ENCODE measurements around the gene EMCN. TPM values are rescaled to one million over a fixed set of nuclear protein-coding genes. Genes with fewer than 3 reads are reported as not detected.
A peak's percentile ranks its signal among the peaks of the same experiment; 100 is the strongest.

The EMCN gene
- total RNA-seq, 1 donor from 2014 or later = not detected

- DNase-seq (ENCODE audit: low read depth) (peak; percentile 76), FAIRE-seq (no peak)
- Histone ChIP-seq H3K4me2 (ENCODE audit: low read length) (peak overlapping the region; percentile 54), H3K9me3 (ENCODE audit: insufficient read depth, low read depth, low read length) (no peaks in the 10 kb centered on the region), H2AFZ (ENCODE audit: low read depth, low read length) (no peak overlapping the region), H3K27me3 (ENCODE audit: insufficient read depth, low read length) (no peaks in the 10 kb centered on the region), H4K20me1 (ENCODE audit: insufficient read depth, low read length) (no peaks in the 10 kb centered on the region), H3K36me3 (ENCODE audit: insufficient read depth, low read length) (no peaks in the 10 kb centered on the region), H3K4me3 (ENCODE audit: insufficient read depth, low read depth, low read length) (no peak overlapping the region), H3K79me2 (ENCODE audit: insufficient read depth, low read length) (no peaks in the 10 kb centered on the region), H3K9ac (ENCODE audit: low read length) (no peak overlapping the region), H3K27ac (ENCODE audit: low read depth, low read length) (peak overlapping the region; percentile 48), H3K4me1 (ENCODE audit: insufficient read depth, low read length) (peaks cover 7% of the 10 kb centered on the region)
- Mint-ChIP-seq H3K4me1 (ENCODE audit: low read depth, unreplicated experiment) (peaks cover 4% of the 10 kb centered on the region), H3K27ac (ENCODE audit: unreplicated experiment) (peak overlapping the region; percentile 75), H3K9me3 (ENCODE audit: unreplicated experiment) (peaks cover 5% of the 10 kb centered on the region), H3K36me3 (ENCODE audit: low read depth, unreplicated experiment) (no peaks in the 10 kb centered on the region), H3K4me3 (ENCODE audit: unreplicated experiment) (no peak overlapping the region), H3K27me3 (ENCODE audit: low read depth, unreplicated experiment) (no peaks in the 10 kb centered on the region)
- TF ChIP-seq EZH2 (IDR thresholded peaks at IDR 0.05; ENCODE audit: insufficient read depth, low read length) (no peak), CTCF (IDR thresholded peaks at IDR 0.05; ENCODE audit: insufficient read depth, low read depth, low read length) (no peak)
Measured at GRCh38 chr4:100348473-100348872, 169.3 kb downstream of the EMCN start.

- Histone ChIP-seq H3K27me3 (ENCODE audit: insufficient read depth, low read length) (no peaks in the 10 kb centered on the region), H3K79me2 (ENCODE audit: insufficient read depth, low read length) (no peaks in the 10 kb centered on the region), H3K27ac (ENCODE audit: low read depth, low read length) (no peak overlapping the region), H3K9ac (ENCODE audit: low read length) (no peak overlapping the region), H3K9me3 (ENCODE audit: insufficient read depth, low read depth, low read length) (no peaks in the 10 kb centered on the region), H3K4me1 (ENCODE audit: insufficient read depth, low read length) (peaks cover 7% of the 10 kb centered on the region), H3K4me2 (ENCODE audit: low read length) (no peak overlapping the region), H2AFZ (ENCODE audit: low read depth, low read length) (no peak overlapping the region), H3K36me3 (ENCODE audit: insufficient read depth, low read length) (no peaks in the 10 kb centered on the region), H3K4me3 (ENCODE audit: insufficient read depth, low read depth, low read length) (no peak overlapping the region), H4K20me1 (ENCODE audit: insufficient read depth, low read length) (no peaks in the 10 kb centered on the region)
- Mint-ChIP-seq H3K27ac (ENCODE audit: unreplicated experiment) (no peak overlapping the region), H3K9me3 (ENCODE audit: unreplicated experiment) (peaks cover 5% of the 10 kb centered on the region), H3K27me3 (ENCODE audit: low read depth, unreplicated experiment) (no peaks in the 10 kb centered on the region), H3K4me3 (ENCODE audit: unreplicated experiment) (no peak overlapping the region), H3K36me3 (ENCODE audit: low read depth, unreplicated experiment) (no peaks in the 10 kb centered on the region), H3K4me1 (ENCODE audit: low read depth, unreplicated experiment) (peaks cover 4% of the 10 kb centered on the region)
- DNase-seq (ENCODE audit: low read depth) (no peak), FAIRE-seq (no peak)
- no peak for TF ChIP-seq EZH2 (IDR thresholded peaks at IDR 0.05; ENCODE audit: insufficient read depth, low read length)
- no peak for TF ChIP-seq CTCF (IDR thresholded peaks at IDR 0.05; ENCODE audit: insufficient read depth, low read depth, low read length)
Measured at GRCh38 chr4:100347241-100347640, 170.6 kb downstream of the EMCN start.

- Histone ChIP-seq H3K4me2 (ENCODE audit: low read length) (no peak overlapping the region), H3K9me3 (ENCODE audit: insufficient read depth, low read depth, low read length) (no peaks in the 10 kb centered on the region)
- H3K36me3 Mint-ChIP-seq (ENCODE audit: low read depth, unreplicated experiment) = no peaks in the 10 kb centered on the region
Measured at GRCh38 chr4:100345585-100345984, 172.2 kb downstream of the EMCN start.

More at GRCh38 chr4:100345585-100345984, 172.2 kb downstream of the EMCN start:
- Histone ChIP-seq H2AFZ (ENCODE audit: low read depth, low read length) (no peak overlapping the region), H4K20me1 (ENCODE audit: insufficient read depth, low read length) (no peaks in the 10 kb centered on the region), H3K9ac (ENCODE audit: low read length) (no peak overlapping the region), H3K36me3 (ENCODE audit: insufficient read depth, low read length) (no peaks in the 10 kb centered on the region), H3K79me2 (ENCODE audit: insufficient read depth, low read length) (no peaks in the 10 kb centered on the region), H3K4me1 (ENCODE audit: insufficient read depth, low read length) (peaks cover 7% of the 10 kb centered on the region), H3K27ac (ENCODE audit: low read depth, low read length) (no peak overlapping the region), H3K4me3 (ENCODE audit: insufficient read depth, low read depth, low read length) (no peak overlapping the region), H3K27me3 (ENCODE audit: insufficient read depth, low read length) (no peaks in the 10 kb centered on the region)
- Mint-ChIP-seq H3K4me1 (ENCODE audit: low read depth, unreplicated experiment) (peaks cover 7% of the 10 kb centered on the region), H3K4me3 (ENCODE audit: unreplicated experiment) (no peak overlapping the region), H3K9me3 (ENCODE audit: unreplicated experiment) (no peaks in the 10 kb centered on the region), H3K27me3 (ENCODE audit: low read depth, unreplicated experiment) (no peaks in the 10 kb centered on the region), H3K27ac (ENCODE audit: unreplicated experiment) (no peak overlapping the region)
- FAIRE-seq = no peak
- TF ChIP-seq EZH2 (IDR thresholded peaks at IDR 0.05; ENCODE audit: insufficient read depth, low read length) = no peak
- no peak for TF ChIP-seq CTCF (IDR thresholded peaks at IDR 0.05; ENCODE audit: insufficient read depth, low read depth, low read length)
- DNase-seq (ENCODE audit: low read depth) = no peak
